HG02981 (cell line): ENCODE data around the gene PTTG1IP2.

Source experiments
- ATAC-seq: cut with Tn5 transposase; IDR thresholded peaks from one replicate; pipeline ENCODE4 v1.9.1; 2021; ENCODE audit warnings: mild to moderate bottlenecking, moderate library complexity; ENCODE audit not compliant: unreplicated experiment

Gene PTTG1IP2

DNA sequence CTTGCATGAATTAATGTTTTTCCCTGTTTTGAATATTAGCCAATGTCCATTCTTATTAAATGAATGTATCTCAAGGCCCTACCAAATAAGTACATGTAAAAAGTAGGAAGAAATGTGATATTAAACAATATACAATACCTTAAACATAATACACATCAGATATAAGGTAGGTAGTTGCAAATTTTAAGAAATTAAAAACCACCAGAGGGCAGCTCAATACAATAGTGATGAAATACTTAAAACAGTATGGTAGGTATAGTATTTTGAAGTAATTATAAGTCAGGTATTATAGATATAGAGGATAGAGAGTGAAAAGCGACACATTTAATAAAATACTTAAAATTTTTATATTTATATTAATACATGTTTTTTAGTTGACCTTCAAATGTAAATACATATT is 83.1 kb downstream of the PTTG1IP2 start:
- no peak for ATAC-seq

DNA sequence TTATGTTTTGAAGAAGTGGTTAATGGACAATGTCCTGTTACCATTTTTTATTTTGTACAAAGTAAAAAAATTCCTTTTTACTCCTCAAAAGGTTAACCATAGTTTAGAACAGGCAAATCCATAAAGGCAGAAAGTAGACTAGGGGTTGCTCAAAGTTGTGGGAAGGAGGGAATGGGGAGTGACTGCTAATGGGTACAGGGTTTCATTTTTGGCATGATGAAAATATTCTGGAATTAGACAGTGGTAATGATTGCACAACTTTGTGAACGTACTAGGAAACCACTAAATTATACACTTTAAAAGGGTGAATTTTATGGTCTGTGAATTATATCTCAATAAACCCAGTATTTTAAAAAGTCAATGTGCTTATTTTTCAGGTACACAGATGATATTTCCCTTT is 91.3 kb downstream of the PTTG1IP2 start:
- ATAC-seq, result no peak
